D341Med (cell line): Measurements from ENCODE around the gene ULK4.
"Not testable (repeated sequence)": the region's sequence is repeated elsewhere in the genome, so short reads cannot be mapped to it uniquely, and the experiment has no call there.

Source experiments
- DNase-seq: peaks from one replicate; pipeline ENCODE4 v3.0.0; 2012; ENCODE audit warnings: low spot score

The ULK4 gene

GRCh38 chr3:41490360-41490759 lies 471.5 kb downstream of the ULK4 start:
- no peak for DNase-seq

DNA sequence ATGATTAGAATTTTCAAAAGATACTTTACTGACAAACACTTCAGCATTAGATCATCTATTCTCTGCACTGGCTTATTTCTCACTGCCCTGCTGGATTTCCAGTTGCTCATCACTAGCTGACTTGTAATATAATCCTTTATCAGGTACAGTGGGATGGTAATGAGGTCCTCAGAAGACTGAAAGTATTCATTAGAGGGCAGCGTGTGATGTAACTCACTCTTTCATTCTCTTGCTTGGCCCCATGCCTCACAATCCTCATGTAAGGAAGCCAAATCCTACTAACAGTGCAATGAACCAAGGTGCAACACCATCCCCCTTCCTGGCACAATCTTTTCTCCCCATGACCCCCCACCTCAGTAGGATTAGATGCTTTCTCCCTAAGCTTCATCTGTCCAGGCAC lies 472.7 kb downstream of the ULK4 start:
- DNase-seq, result no peak

DNA sequence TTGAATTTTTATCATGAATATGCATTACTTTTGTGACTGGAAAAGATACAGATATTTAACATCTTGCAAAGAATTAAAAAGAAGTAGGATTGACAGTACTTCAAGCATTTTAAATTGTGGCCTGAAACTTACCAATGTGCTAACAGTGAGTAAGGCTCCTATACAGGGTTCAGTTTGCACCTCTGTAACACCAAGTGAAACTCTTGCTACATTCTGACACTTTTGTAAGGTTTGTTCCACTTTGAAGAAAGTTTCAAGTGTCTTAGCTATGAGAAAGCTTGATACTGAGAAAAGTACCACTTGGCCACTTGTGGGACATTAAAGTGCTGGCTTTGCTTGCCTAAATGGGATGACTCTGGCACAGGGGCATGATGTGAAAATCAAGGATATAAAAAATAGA lies 473.4 kb downstream of the ULK4 start:
- no peak for DNase-seq

- no peak for DNase-seq
Observed at GRCh38 chr3:41485484-41485883, 476.4 kb downstream of the ULK4 start.

- no peak for DNase-seq
Observed at GRCh38 chr3:41482134-41482533, 479.8 kb downstream of the ULK4 start.

- DNase-seq, result no peak
Observed at GRCh38 chr3:41478278-41478677, 483.6 kb downstream of the ULK4 start.

DNA sequence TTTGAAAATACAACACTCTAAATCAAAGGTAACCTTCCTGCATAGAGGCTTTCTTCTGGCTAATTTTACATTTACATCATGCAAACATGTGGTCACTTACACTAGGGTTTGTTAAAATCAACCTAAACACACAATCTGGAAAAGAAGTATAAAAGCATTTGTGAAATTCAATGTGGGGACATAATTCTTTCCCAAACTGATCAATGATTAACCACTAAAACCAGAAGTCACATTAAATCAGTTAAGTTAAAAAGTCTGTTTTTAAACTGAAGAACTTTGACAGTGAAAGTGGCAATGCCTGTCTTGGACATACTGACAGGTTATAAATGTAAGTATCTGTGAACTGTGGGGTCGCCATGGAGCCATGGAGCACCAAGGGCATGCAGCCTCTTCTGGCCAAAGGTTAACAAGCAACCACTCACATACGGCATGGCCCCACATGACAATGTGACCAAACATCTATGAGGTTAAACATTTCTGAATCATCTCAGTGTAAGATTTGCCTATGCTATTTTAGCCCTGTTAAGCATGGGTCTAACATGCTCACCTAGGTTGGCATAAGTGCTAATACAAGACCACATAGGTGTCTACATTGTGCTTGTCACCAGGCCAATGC lies 484.4 kb downstream of the ULK4 start:
- no peak for DNase-seq

DNA sequence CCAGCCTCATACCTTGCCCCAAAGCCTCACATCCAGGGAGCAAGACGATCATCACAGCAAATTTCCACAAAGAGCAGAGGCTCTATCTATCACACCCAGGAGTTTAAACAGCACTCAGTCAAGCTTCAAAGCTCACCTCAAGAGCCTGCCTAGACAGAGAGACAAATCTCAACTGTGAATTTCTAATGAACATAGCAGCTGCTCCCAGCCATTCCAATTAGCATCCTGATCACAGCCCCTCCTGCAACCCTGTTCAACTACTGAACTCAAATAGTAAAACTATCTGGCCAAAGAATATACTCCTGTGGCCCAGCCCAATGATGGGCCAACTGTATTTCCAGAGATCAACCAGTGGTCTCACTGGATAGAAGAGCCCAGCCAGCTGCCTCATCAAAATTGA lies 492.8 kb downstream of the ULK4 start:
- DNase-seq, result no peak

- DNase-seq, result no peak
Observed at GRCh38 chr3:41467481-41467880, 494.4 kb downstream of the ULK4 start.

- no peak for DNase-seq
Observed at GRCh38 chr3:41464858-41465257, 497.0 kb downstream of the ULK4 start.

DNA sequence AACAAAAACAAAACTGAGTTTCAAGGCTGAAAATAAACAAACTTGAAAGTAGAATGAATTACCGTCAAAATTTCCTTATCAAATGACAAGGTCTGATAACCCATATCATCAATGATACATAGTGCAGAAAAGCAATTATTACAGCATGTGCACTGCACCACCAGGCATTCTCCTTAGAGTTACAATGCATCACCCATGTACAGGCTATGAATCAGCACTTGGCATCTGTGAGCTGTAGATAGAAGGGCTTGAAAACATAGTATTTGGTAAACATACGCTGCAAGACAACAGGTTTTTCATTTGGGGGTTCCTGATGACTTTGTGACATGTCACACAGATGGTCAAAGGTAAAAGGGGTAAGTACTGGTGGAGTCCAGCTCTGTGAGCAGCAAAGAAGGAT lies 497.5 kb downstream of the ULK4 start:
- DNase-seq, result no peak

- no peak for DNase-seq
Observed at GRCh38 chr3:41462103-41462691, 499.7 kb downstream of the ULK4 start.

DNA sequence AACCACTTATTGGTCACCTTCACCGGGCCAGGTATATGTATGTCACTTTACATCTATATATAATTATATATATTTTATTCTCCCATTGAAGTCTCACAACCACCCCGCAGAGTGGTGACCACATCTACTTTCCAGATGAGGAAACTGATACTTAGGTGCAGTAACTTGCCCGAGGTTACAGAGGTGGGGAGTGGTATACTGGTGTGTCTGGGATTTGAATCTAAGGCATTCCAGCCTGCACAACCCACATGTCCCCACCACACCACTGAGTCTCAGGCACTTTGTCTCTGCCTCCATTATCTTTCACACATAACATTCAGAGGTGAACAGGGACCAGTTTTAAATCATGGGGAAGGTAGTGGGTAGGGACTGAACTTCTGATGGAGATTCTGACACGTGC lies 501.2 kb downstream of the ULK4 start:
- DNase-seq, result no peak

- no peak for DNase-seq
Observed at GRCh38 chr3:41457176-41457575, 504.7 kb downstream of the ULK4 start.

DNA sequence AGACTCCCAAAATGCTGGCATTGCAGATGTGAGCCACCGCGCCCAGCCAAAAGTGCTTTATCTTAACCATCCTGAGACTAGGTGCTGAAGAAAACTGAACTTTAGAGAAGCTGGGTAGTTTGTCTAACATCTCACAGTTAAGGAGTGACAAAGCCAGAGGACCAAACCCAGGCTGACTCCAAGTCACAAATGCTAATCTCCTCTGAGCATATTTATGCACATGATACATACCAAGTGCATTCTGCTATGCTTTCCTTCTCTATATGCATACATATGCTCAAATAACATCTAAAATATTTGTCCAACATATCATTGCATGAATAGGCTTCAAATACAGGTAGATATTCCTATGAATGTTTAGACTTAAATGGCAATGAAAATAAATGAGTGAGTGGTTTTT lies 505.7 kb downstream of the ULK4 start:
- no peak for DNase-seq

GRCh38 chr3:41453618-41454017 lies 508.3 kb downstream of the ULK4 start:
- not testable (repeated sequence) for DNase-seq

GRCh38 chr3:41450416-41451231 lies 511.3 kb downstream of the ULK4 start:
- no peak for DNase-seq

DNA sequence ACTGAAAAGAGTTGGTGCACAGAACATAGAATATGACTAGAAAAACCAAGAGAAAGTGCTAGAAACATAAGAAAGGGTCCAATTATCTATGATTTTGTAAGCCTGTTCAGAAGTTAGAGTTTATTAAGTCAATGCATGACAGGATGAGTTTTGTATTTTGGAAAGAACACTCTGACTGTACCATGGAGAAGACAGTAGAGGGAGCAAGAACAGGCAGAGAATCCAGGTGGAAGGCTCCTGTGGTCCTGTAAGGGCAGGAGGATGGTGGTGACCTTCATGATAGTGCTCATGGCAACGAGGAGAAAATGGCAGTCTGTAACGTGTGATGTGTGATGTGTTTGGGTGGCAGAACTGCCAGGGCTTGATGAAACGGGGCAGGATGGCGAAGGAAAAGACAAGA lies 513.5 kb downstream of the ULK4 start:
- no peak for DNase-seq

GRCh38 chr3:41447701-41448100 lies 514.2 kb downstream of the ULK4 start:
- DNase-seq, result no peak

DNA sequence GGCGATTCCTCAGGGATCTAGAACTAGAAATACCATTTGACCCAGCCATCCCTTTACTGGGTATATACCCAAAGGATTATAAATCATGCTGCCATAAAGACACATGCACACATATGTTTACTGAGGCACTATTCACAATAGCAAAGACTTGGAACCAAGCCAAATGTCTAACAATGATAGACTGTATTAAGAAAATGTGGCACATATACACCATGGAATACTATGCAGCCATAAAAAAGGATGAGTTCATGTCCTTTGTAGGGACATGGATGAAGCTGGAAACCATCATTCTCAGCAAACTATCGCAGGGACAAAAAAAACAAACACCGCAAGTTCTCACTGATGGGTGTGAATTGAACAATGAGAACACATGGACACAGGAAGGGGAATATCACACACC lies 515.6 kb downstream of the ULK4 start:
- DNase-seq, result not testable (repeated sequence)

DNA sequence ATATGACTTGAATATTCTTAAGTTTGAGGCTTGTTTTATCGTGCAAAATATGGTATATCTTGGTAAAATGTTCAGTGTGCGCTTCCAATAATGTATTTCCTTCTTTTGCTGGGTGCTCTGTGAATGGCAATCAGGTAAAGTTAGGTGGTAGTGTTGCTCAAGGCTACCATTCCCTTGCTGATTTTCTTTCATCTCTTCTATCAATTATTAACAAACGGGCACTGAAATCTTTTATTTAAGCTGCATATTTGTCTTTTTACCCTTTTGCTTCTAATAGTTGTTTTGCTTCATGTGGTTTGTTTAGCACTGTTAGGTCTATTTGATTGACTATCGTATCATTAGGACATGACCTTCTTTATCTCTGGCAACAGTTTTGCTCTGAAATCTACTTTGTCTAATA lies 520.3 kb downstream of the ULK4 start:
- DNase-seq, result no peak

GRCh38 chr3:41441139-41441538 lies 520.8 kb downstream of the ULK4 start:
- DNase-seq, result no peak

DNA sequence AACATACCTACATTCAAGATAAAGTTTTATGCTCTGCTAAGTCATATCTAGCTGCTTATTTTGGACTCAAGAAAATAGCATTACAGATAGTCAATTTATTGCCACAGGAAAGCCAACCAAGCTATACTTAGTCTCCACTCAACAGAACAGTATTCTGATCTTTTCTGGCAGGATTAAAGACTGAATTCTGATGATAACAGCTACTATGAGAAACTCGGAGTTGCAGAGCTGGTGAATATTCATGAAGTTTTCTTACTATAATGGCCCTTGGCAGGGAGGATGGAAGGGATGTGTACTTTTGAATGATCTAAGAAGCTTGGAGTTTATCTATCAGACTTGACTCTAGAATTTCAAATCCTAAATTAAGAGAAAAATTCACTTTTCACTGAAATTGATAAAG lies 524.9 kb downstream of the ULK4 start:
- no peak for DNase-seq

- no peak for DNase-seq
Observed at GRCh38 chr3:41434781-41435180, 527.1 kb downstream of the ULK4 start.
